B cell (primary cell): ENCODE data around the gene ABCB10. TPM values are rescaled to one million over a fixed set of nuclear protein-coding genes. Genes with fewer than 3 reads are reported as not detected.

Experiments used
- ATAC-seq: fragments of 200-7000 bp; cut with Tn5 transposase; one replicate; pipeline ENCODE4 v1.10.0; 2021; ENCODE audit warnings: low read depth, mild to moderate bottlenecking, moderate number of reproducible peaks, moderate library complexity
- CTCF ChIA-PET: fragments of 350-600 bp; sonication (Branson Sonifier 250); formaldehyde crosslinking; loops from one replicate; lab custom pipeline; 2021; ENCODE audit warnings: antibody characterized with exemption, inconsistent platforms; lab: Charles Lee
- POLR2A ChIA-PET: fragments of 350-600 bp; sonication (Branson Sonifier 250); formaldehyde crosslinking; loops from one replicate; lab custom pipeline; 2021; ENCODE audit warnings: antibody characterized with exemption; lab: Charles Lee
- DNase-seq: peaks from one replicate; pipeline ENCODE4 v3.0.0; 2013
- H2AFZ ChIP-seq: 2 replicates; pipeline ENCODE4 v1.6.1; 2012; ENCODE audit warnings: mild to moderate bottlenecking, low read depth, low read length; ENCODE audit not compliant: insufficient read depth, poor library complexity, severe bottlenecking
- H3K27ac ChIP-seq, 2 donors: 1 replicate in 1 of 2; 2 replicates in 1 of 2; pipeline ENCODE4 v1.5.1; 2012 to 2013; ENCODE audit warnings: low read length in 2 of 2, mild to moderate bottlenecking in 2 of 2, moderate library complexity in 1 of 2
- H3K27me3 ChIP-seq, 4 experiments: fragments of 200-600 bp in 1 of 4; sonication (generic) in 1 of 4; replicated peaks in 1 of 4; 1 replicate in 2 of 4; 2 replicates in 2 of 4; pipeline versions ENCODE4 v1.6.1 to v1.7.0; 2013 to 2016; ENCODE audit warnings: low read length in 3 of 4, mild to moderate bottlenecking in 2 of 4, mixed read lengths in 1 of 4, moderate library complexity in 1 of 4; ENCODE audit not compliant: insufficient read depth in 4 of 4, control insufficient read depth in 3 of 4; ENCODE audit errors: control extremely low read depth in 1 of 4
- H3K36me3 ChIP-seq, 2 experiments: replicated peaks in 1 of 2; 1 replicate in 1 of 2; 2 replicates in 1 of 2; pipeline versions ENCODE4 v1.6.1 to v1.7.1; 2013; ENCODE audit warnings: low read length in 1 of 2; ENCODE audit not compliant: insufficient read depth in 2 of 2, control insufficient read depth in 1 of 2; ENCODE audit errors: control extremely low read depth in 1 of 2, extremely low read depth in 1 of 2
- H3K4me1 ChIP-seq, 2 donors: fragments of 200-600 bp in 1 of 2; sonication (generic) in 1 of 2; 1 replicate in 1 of 2; 2 replicates in 1 of 2; pipeline versions ENCODE4 v1.5.1 to v1.6.1; 2013 to 2017; ENCODE audit warnings: low read length in 2 of 2; ENCODE audit not compliant: control insufficient read depth in 2 of 2, insufficient read depth in 2 of 2
- H3K4me2 ChIP-seq: replicated peaks from 2 replicates; pipeline ENCODE3; 2012; ENCODE audit warnings: mild to moderate bottlenecking, low read depth, low read length; ENCODE audit not compliant: poor library complexity, severe bottlenecking
- H3K4me3 ChIP-seq, 5 experiments: fragments of 200-600 bp in 1 of 5; sonication (generic) in 1 of 5; 1 replicate in 3 of 5; 2 replicates in 2 of 5; pipeline versions ENCODE4 v1.5.1 to v1.7.0; 2011 to 2016; ENCODE audit warnings: low read length in 4 of 5, mild to moderate bottlenecking in 4 of 5, low read depth in 2 of 5, control low read depth in 1 of 5, moderate library complexity in 1 of 5; ENCODE audit not compliant: insufficient read depth in 1 of 5; ENCODE audit errors: control extremely low read depth in 1 of 5, extremely low read depth in 1 of 5
- H3K79me2 ChIP-seq: fragments of 200-600 bp; sonication (generic); one replicate; pipeline ENCODE4 v1.6.0; 2016; ENCODE audit warnings: low read length; ENCODE audit not compliant: control insufficient read depth, insufficient read depth
- H3K9ac ChIP-seq: fragments of 200-600 bp; sonication (generic); 2 replicates; pipeline ENCODE4 v1.6.1; 2017; ENCODE audit warnings: mild to moderate bottlenecking, low read length, moderate library complexity
- H3K9me3 ChIP-seq, 3 donors: one replicate each; pipeline versions ENCODE4 v1.6.1 to v1.7.1; 2013; ENCODE audit warnings: low read length in 2 of 3; ENCODE audit not compliant: control insufficient read depth in 2 of 3, insufficient read depth in 1 of 3; ENCODE audit errors: control extremely low read depth in 1 of 3
- H4K20me1 ChIP-seq: 2 replicates; pipeline ENCODE4 v1.6.0; 2012; ENCODE audit warnings: mild to moderate bottlenecking, low read length; ENCODE audit not compliant: insufficient read depth, control insufficient read depth, poor library complexity, severe bottlenecking
- H3K27ac Mint-ChIP-seq: one replicate; pipeline ENCODE4 v1.8.0; 2021; ENCODE audit warnings: mixed read lengths
- H3K27me3 Mint-ChIP-seq: one replicate; pipeline ENCODE4 v1.8.0; 2021; ENCODE audit warnings: mixed read lengths
- H3K4me1 Mint-ChIP-seq: one replicate; pipeline ENCODE4 v1.8.0; 2021; ENCODE audit warnings: mixed read lengths
- H3K4me3 Mint-ChIP-seq: one replicate; pipeline ENCODE4 v1.8.0; 2021; ENCODE audit warnings: mixed read lengths
- H3K9me3 Mint-ChIP-seq: one replicate; pipeline ENCODE4 v1.8.0; 2022; ENCODE audit warnings: mixed read lengths; ENCODE audit not compliant: insufficient read depth
- EZH2 ChIP-seq: IDR thresholded peaks from 2 replicates; pipeline ENCODE4 v1.6.1; 2012; ENCODE audit warnings: borderline replicate concordance, low read depth, mild to moderate bottlenecking, moderate library complexity, low read length; ENCODE audit not compliant: insufficient read depth, poor library complexity, severe bottlenecking
- WGBS: methylation state at CpG from one replicate; pipeline ENCODE4 v1.1.5; 2013; ENCODE audit warnings: missing lambda C conversion rate; ENCODE audit not compliant: insufficient coverage; 5-methylcytosine and 5-hydroxymethylcytosine counted together
- intact Hi-C: fragments of 100-400 bp; cut with micrococcal nuclease; formaldehyde crosslinking; loops from one replicate; pipeline ENCODE4 v1.10.0; 2022
- polyA plus RNA-seq: library from polyadenylated mRNA; depleted of rRNA; stranded (reverse); fragments of >200 nt; gene quantifications from 2 replicates; pipeline ENCODE4 v1.2.3, GENCODE V29; 2012
- total RNA-seq, 2 donors: library from RNA; stranded (reverse); fragments of 120-200 nt in 1 of 2; gene quantifications; 1 replicate in 1 of 2; 2 replicates in 1 of 2; pipeline versions ENCODE4 v1.2.3 to v1.2.4, GENCODE V29; 2013 to 2022
- TF ChIP-seq, protein P1 (sequence below): fragments of 200-600 bp; IDR thresholded peaks from one replicate; pipeline ENCODE4 v1.8.0; 2022; ENCODE audit warnings: antibody characterized with exemption, mild to moderate bottlenecking

The ABCB10 gene
- total and polyA plus RNA-seq, 2 donors (not counting 1 experiment from before 2014, with no cell fraction given), result 6.5 to 18.6 TPM

DNA sequence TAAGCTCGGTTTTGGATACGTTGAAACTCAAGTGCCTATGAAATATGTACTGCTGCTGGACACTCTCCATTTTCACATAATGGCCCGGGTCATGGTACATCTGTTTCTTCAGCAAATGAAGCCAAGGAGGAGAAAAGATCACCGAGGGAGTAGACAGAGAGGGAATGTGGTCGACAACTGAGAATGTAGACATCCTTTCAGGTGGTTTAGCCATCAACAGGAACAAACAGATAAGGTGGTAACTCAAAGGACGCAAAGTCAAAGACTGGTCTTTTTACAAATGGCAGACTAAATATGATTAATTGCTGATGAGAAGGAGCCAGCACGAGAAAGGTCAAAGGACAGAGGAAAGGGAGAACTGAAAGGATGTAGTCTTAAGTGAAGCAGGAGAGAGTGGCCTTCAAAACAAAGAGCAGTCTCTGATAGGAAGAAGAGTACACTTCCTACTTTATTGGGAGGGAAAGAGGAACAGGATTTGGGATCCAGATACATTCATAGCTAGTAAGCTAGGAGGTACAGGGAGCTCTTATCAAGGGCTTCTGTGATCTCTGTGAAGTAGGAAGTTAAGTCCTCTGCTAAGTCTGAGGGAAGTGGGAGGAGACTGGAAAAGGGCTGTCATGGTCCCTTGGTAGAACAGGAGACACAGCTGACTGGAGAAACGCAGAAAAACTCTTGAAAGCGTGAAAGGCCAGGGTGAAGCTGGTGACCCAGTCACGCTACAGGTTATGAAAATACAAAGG is 78.7 kb downstream of the ABCB10 start:
- H3K27ac Mint-ChIP-seq, result peak overlapping the region; percentile 91
- Histone ChIP-seq H3K9ac (peak overlapping the region; percentile 17), H3K27ac (peak overlapping the region; percentile 78 to 85), H2AFZ (peak overlapping the region; percentile 25), H3K27me3 (no peaks in the 10 kb centered on the region), H3K36me3 (peaks cover 4 to 45% of the 10 kb centered on the region in 2 experiments), H3K4me1 (peaks cover 40 to 41% of the 10 kb centered on the region in 2 donors), H3K9me3 (no peaks in the 10 kb centered on the region), H3K79me2 (peaks cover 4% of the 10 kb centered on the region), H3K4me3 (peak overlapping the region in 1 of 5 experiments; percentile 48), H3K4me2 (peak overlapping the region; percentile 42), H4K20me1 (no peaks in the 10 kb centered on the region)
- WGBS, result 49% methylated on average over 5 of the region's 10 CpGs
- H3K27me3 Mint-ChIP-seq, result no peaks in the 10 kb centered on the region
- H3K9me3 Mint-ChIP-seq, result no peaks in the 10 kb centered on the region
- DNase-seq (peak; percentile 87), ATAC-seq (peak; percentile 79)
- peaks cover 45% of the 10 kb centered on the region for H3K4me1 Mint-ChIP-seq
- TF ChIP-seq EZH2, result no peak
- TF ChIP-seq, protein P1, sequence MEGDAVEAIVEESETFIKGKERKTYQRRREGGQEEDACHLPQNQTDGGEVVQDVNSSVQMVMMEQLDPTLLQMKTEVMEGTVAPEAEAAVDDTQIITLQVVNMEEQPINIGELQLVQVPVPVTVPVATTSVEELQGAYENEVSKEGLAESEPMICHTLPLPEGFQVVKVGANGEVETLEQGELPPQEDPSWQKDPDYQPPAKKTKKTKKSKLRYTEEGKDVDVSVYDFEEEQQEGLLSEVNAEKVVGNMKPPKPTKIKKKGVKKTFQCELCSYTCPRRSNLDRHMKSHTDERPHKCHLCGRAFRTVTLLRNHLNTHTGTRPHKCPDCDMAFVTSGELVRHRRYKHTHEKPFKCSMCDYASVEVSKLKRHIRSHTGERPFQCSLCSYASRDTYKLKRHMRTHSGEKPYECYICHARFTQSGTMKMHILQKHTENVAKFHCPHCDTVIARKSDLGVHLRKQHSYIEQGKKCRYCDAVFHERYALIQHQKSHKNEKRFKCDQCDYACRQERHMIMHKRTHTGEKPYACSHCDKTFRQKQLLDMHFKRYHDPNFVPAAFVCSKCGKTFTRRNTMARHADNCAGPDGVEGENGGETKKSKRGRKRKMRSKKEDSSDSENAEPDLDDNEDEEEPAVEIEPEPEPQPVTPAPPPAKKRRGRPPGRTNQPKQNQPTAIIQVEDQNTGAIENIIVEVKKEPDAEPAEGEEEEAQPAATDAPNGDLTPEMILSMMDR, result no peak
- CTCF ChIA-PET, result interaction anchor here (0.6 to 12.0 kb wide), 15 partner anchors 11 to 815 kb away, joined by 3 to 313 read pairs (median 10); partner anchors contain the start of genes ABCB10, CCSAP and NUP133
- POLR2A ChIA-PET, result interaction anchor here (0.6 to 2.0 kb wide), 7 partner anchors 28 to 322 kb away, joined by 3 to 9 read pairs (median 3); partner anchors contain the start of genes ABCB10, CCSAP, NUP133 and RAB4A
- H3K4me3 Mint-ChIP-seq, result peak overlapping the region; percentile 64
- intact Hi-C loops, result loop anchor here (1.0 to 5.0 kb wide), 3 partner anchors 28 to 1693 kb away; partner anchors contain the start of genes CCSAP and NUP133

DNA sequence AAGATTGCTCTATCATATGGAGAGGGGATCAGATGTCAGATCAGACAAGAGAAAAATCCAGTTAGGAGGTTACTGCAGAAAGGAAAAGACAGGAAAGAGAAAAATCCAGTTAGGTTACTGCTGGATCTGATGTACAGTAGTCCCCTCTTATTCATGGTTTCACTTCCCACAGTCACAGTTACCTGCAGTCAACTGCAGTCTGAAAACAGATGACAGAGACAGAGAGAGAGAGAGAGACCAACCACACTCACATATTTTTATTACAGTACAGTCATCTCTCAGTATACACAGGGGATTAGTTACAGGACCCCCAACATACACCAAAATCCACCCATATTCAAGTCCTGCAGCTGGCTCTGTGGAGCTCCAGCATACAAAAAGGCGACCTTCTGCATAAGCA is 79.7 kb downstream of the ABCB10 start:
- POLR2A ChIA-PET, result interaction anchor here (1.9 kb wide), 1 partner anchor 29 kb away, joined by 9 read pairs; the partner anchor contains the start of gene NUP133
- no peaks in the 10 kb centered on the region for H3K9me3 ChIP-seq

More for the DNA sequence above, 79.7 kb downstream of the ABCB10 start:
- Histone ChIP-seq H4K20me1 (no peaks in the 10 kb centered on the region), H3K27ac (peak overlapping the region; percentile 78 to 85), H3K4me3 (no peak overlapping the region), H3K9ac (peak overlapping the region; percentile 17), H3K36me3 (peaks cover 0 to 49% of the 10 kb centered on the region in 2 experiments), H3K4me2 (peak overlapping the region; percentile 42), H3K27me3 (no peaks in the 10 kb centered on the region), H3K4me1 (peaks cover 40 to 41% of the 10 kb centered on the region in 2 donors), H2AFZ (no peak overlapping the region), H3K79me2 (peaks cover 8% of the 10 kb centered on the region)
- peak overlapping the region; percentile 64 for H3K4me3 Mint-ChIP-seq
- H3K27ac Mint-ChIP-seq, result peak overlapping the region; percentile 91
- DNase-seq (peak; percentile 69), ATAC-seq (peak; percentile 57)
- CTCF ChIA-PET, result interaction anchor here (4.2 to 12.0 kb wide), 4 partner anchors 10 to 221 kb away, joined by 27 to 313 read pairs (median 41); partner anchors contain the start of gene NUP133
- intact Hi-C loops, result no loop called here
- no peaks in the 10 kb centered on the region for H3K27me3 Mint-ChIP-seq
- WGBS, result 100% methylated on average over 1 of the region's 1 CpG
- peaks cover 45% of the 10 kb centered on the region for H3K4me1 Mint-ChIP-seq
- no peaks in the 10 kb centered on the region for H3K9me3 Mint-ChIP-seq
- TF ChIP-seq, protein P1, result no peak
